ENCODE data around the gene TSNAXIP1.

TSNAXIP1 gene

DNA sequence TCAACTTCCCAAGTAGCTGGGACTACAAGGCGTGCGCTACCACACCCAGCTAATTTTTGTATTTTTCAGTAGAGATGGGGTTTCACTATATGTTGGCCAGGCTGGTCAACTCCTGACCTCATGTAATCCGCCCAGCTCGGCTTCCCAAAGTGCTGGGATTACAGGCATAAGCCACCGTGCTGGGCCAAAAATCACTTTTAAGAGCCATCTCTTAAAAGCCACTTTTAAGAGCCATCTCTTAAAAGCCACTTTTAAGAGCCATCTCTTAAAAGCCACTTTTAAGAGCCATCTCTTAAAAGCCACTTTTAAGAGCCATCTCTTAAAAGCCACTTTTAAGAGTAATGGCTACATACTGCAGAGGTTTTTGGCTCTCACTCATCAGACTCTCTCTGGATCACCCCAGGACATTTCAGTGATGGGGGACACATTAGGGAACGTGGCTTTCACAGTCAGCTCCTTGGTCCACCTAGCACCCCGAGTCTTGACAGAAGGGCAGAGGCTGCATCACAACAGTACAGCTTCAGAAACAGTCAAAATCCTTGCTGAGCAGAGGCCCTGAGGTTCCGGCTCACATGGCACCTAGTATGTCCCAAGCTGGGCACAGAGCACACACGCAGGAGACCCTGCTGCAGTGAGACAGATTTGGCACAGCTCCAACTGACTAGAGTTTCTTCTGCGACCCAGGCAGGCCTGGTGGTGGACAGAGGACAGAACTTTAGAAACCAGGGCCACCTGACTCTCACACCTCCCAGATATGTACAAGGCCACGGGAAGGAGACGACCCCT, 23.9 kb upstream of the TSNAXIP1 start:
- DNase-seq = no peak

DNA sequence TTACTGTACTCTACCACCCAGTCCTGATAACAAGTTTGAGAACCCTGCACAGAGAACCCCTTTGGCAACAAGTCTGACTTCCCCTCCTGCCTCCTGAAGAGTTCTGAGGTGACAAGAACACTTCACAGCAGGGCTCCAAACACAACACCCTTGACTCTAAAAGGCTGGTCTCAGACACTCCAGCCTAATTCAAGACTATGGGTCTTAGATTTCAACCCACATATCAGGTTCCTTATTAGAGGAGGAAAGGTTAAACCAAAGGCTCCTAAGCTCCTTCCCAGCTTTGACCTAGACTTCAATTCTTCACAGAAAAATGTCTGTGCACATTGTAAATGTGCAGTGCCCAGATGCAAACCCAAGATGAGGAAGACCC, 23.4 kb upstream of the TSNAXIP1 start:
- DNase-seq = no peak

DNA sequence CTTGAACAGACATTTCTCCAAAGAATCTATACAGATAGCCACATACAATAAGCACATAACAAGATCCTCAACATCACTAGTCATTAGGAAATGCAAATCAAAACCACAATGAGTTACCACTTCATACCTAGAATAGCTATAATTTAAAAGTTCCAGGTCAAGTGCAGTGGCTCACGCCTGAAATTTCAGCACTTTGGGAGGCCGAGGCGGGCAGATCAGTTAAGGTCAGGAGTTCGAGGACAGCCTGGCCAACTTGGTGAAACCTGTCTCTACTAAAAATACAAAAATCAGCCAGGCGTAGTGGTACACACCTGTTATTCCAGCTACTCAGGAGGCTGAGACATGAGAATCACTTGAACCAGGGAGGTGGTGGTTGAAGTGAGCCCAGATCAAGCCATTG, 20.2 kb upstream of the TSNAXIP1 start:
- no peak for DNase-seq

DNA sequence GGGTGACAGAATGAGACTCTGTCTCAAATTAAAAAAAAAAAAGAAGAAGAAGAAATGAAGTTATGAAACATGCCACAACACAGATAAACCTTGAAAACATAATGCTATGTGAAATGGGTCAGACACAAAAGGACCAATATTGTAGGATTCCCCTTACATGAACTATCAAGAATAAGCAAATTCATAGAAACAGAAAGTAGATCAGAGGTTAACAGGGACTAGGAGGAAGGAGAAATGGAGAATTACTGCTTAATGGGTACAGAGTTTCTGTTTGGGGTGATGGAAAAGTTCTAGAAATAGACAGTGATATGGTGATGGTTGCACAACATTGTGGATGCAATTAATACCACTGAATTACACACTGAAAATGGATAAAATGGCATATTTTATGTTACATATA, 16.6 kb upstream of the TSNAXIP1 start:
- DNase-seq = no peak

DNA sequence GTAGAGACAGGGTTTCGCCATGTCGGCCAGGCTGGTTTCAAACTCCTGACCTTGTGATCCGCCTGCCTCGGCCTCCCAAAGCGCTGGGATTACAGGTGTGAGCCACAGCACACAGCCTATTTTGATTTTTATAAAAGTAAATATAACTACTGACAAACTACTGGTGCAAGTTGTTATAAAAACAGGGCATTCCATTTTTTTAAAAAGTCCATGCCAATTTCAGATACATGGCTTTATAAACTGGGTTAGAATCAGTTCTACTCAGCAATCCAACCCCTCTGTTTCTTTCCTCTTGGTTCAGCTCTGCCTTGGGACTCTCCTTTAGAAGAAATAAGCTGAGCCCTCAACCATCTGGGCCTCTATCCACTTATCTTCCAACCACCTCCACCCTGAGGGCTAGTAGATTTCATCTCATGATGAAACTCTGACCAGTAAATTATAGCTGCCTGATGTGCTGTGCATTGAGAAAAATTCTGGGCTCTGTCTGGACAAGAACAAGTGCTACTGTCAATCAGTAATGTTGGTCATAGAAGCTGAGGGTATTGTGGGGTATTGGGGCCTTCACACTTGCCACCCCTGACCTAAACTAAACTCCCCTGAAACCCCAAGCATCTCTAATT, 10.5 kb upstream of the TSNAXIP1 start:
- no peak for DNase-seq

DNA sequence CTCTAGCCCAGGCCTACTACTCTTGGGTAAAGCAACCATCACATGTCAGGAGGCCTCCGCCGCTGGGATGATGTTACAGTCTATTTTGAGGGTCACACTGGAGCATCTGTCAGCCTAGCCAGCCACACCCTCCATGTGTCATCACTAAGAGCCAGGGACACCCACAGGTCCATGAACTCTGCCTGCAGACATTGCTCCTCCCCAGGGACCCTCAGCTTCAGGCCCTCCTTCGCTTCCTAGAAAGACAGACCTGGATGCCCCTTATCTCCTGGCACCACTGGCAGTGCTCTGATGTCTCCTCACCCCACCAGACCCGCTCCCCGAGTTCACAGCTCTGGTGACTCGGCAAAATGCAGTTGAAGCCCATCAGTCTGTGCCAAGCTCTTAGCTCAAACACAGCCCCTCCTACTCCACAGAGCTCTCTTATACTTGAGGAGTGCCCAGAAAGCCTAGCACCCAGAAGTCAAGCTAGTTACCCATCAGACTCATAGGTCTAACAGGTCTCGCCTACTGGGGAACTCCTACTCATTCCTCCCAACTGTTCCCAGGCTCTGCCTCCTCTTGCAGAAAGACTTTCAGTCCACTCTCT, 6.3 kb upstream of the TSNAXIP1 start:
- no peak for DNase-seq

DNA sequence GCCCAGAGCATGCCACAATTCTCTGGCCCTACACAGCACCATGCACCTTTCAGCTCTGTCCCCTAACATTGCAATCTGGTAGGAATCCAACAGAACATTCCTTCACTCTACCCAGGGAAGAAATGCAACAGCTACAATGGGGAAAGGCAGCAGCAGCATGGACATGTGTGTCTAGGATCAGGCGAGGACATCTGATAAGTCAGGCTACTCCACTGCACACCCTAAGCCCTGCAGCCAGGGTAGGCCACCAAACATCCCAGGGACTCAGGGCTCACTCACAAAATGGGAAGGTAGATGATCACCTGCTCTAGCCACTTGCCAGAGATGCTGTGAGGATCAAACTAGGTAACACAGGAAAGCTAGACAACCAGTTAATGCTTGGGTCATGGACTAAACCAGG, 5.4 kb upstream of the TSNAXIP1 start:
- DNase-seq = no peak

DNA sequence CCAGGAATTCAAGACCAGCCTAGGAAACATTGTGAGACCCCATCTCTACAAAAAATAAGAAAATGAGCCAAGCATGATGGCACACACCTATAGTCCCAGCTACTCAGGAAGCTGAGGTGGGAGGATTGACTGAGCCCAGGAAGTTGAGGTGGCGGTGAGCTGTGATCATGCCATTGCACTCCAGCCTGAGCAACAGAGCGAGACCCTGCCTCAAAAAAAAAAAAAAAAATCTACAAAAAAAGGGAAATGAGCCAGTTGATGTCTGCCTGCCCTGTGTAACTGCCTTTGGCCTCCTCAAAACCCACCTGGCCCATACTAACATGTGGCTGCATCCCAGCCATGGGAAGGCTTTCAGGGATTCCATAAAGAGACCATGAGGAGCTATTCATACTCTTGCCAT, 4.8 kb upstream of the TSNAXIP1 start:
- DNase-seq = no peak

DNA sequence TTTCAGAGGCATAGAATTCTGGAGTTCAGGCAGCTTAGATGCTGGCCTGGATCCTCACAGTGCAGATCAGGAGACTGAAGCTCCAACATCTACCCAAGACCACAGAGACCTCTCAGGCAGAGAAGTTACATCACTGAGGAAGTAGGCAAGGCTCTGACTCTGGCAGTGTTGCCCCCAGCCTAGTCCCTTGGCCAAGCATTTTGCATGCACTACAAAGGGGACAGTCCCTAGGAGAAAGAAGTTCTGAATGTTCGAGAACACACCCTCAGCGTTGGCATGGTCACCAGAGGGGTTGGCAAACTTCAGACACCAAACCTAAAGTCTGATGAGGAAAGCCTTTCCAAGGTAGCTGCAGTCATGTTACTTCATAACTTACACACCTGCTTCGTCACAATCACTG, 2.8 kb upstream of the TSNAXIP1 start:
- DNase-seq = no peak

DNA sequence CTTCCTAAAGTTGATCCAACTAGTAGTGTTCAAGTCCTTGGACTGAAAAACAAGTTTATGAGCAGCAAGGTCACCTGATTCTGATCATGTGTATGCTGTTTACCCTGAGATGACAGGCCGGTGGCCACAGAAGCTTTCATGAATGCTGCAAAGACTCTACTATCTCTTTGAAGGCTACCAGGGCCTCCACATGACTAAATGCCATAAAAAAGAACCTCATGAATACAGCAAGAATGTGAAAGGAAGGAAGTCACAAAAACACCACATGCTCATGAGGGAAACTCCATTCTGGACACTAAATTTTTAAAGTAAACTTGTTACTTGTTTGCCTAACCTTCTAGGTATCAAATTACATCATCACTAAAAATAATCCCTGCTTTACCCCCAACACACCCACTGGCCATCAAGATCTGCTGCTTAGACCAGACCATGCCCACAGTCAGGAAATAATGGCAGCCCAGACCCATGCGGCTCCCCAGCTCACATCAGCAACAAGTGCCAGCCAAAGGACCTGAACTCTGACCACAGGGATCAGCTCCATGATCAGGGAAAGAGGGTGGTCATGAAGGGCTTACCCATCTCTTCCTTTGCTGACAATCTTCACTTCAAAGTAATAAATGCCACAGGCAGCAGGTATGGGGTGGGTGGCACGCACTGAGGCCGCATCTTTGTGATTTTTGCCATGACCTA, 1.7 kb upstream of the TSNAXIP1 start:
- no peak for DNase-seq

DNA sequence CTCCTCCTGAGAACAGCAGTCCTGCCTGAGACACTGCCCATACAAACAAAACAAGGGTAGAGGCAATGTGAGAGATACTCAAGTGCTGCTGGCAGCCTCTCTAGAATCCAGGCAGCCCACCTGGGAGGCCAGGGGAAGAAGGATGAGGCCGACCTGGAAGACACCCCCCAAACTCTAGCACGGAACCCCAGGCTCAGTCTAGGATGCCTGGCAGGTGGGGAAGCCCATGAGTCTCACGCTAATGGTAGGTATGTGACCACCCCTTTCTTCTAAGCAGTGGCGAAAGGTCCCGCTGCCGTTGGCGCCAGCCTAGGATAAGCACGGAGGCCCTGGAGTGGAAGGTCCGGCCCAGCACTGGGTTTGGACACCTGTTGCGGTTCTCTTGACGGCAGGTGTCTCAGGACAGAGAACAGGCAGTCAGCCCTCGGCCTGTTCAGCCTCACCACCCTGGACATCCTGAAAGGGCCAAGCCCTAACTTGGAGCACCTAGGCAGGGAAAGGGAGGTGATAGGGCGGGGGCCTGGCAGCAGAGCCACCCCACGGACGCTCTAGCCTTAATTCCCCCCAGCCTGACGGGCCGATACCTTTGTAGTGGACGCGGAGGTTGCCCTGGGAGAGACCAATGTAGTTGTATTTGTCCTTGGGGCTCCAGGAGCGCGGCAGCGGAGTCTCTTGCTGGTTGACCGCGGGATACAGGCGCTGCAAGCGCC, 816 bp upstream of the TSNAXIP1 start:
- no peak for DNase-seq

DNA sequence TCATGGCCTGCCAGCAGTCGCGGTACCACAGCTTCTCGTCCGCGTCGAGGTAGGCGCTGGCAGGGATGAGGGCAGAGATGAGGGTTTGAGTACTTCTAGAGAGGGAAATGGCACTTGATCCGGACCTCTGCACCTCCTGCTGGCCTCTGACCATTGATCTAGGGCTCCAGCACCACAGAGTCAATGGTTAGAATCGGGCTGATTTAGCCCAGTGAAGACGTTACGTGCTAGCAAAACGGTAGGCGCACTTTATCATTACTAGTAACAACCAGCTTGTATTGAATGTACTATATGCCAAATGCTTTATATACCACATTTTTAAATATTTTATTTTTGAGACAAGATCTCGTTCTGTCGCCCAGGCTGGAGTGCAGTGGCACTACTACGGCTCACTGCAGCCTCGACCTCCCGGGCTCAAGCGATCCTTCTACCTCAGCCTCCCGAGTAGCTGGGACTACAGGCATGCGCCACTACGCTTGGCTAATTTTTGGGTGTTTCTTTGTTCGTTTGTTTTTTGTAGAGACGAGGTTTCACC, 526 bp downstream of the TSNAXIP1 start:
- DNase-seq = no peak

DNA sequence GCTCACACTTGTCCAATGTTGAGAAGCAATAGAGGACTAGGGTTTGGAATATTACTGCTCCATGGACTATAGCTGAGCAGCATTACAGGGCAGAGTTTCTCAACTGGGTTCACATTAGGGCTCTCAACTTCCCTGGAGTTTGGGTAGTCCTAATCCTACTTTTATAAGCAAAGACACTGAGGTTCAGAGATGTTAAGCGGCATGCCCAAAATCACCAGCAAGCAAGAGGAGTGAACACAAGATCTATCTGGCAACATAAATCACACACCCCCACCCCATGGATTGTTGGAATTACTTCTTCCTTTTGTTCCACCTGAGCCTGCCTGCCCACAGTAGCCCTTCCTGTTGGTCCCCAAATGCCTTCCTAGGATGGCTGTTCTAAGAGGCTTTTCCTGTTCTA, 5.2 kb downstream of the TSNAXIP1 start:
- DNase-seq = no peak

DNA sequence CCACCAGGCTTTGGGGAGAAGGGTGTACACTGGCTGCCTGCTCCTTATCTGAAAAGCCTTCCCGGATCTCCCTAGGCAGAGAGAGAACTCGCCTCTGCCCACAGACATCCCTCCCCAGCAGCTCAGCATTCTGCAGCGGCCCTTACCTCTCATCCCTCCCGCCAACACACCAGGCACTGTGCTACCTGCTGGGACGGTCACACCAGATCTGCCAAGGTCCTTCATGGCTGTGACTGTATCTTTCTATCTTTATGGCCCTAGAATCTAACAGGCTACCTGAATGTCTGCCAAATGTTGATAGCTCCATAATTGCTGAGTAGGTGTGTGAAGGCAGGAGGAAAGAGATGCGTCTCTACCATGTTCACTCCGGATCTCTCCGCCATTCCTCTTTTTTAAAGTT, 7.9 kb downstream of the TSNAXIP1 start:
- no peak for DNase-seq

DNA sequence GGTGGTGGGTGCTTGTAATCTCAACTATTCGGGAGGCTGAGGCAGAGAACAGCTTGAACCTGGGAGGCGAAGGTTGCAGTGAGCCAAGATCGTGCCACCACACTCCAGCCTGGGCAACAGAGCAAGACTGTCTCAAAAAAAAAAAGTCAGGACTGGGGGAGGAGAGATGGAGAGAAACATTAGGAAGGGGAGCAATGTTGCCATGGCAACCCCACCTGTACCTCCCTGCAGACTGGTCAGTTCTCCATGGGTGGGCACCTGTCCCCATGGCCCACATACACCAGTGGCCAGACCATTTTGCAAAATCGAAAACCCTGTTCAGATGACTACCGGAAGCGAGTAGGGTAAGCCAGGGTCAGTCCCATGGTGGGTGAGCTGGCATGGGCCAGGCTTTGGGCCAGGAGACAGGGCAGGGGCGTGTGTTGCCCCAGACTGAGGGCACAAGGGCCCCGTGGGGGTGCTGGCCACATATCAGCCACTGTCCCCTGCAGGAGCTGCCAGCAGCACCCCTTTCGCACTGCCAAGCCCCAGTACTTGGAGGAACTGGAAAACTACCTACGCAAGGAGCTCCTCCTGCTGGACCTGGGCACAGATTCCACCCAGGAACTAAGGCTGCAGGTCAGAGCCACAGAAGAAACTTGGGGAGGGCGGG, 14.0 kb downstream of the TSNAXIP1 start:
- DNase-seq = no peak

DNA sequence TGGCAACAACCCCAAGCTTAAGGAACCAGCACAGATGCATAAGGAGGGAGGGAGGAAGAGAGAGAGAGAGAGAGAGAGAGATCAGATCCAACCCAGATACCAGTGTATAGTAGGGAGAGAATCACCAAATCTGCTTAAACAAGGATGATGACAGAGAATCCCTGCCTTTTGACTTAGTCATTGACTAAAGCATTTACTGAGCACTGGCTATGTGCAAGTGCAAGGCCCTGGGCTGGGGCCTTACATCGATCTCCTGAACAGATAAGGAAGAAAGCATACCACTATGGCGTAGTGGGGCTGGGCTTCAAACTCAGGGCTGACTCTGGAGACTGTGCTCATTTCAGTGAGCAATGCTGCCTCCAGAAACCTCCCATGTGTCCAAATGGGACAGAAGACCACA, 15.8 kb downstream of the TSNAXIP1 start:
- DNase-seq = no peak

DNA sequence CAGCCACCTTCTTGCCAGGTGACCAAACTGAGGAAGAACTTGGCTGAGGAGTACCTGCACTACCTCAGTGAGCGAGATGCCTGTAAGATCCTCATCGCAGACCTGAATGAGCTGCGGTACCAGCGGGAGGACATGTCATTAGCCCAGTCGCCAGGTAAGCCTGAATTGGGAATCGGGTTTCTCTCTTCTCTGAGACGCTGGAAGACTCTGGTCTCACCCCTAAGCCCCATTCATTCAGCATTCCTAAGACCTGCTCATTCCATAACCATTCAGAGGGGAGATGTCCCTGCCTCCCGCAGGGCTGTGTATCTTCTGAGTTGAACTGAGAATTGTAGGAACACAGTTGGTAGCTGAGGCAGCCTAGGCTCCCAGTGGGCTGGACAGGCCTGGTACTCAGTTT, 18.4 kb downstream of the TSNAXIP1 start:
- DNase-seq = no peak

DNA sequence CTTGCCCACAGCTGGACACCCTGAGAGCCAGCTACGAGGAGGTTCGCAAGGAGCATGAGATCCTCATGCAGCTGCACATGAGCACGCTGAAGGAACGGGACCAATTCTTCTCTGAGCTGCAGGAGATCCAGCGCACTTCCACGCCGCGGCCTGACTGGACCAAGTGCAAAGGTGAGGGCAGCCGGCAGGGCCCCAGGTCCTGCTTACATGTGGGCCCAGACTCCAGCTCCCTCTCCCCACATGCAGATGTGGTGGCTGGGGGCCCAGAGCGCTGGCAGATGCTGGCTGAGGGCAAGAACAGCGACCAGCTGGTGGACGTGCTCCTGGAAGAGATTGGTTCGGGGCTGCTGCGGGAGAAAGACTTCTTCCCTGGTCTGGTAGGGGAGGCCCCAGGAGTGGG, 19.2 kb downstream of the TSNAXIP1 start:
- no peak for DNase-seq

DNA sequence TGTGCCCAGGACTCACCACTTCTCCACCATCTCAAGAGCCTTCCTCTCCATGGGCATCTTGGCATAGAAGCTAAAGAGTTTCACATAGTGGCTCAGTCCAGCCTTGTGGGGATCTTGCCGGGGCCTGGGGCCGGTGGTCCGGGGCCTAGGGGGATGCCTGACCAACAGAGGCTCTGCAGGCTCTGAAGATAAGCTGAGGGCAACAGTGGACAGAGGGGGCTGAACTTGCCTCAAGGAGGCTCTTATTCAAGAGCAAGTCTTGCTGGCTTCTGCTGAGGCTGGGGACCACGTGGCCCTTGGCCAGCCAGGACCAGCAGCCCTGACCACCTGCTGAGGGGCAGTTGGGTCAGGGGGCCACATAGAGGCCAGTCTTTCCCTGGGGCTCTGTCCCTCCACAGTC, 22.0 kb downstream of the TSNAXIP1 start:
- DNase-seq = no peak

DNA sequence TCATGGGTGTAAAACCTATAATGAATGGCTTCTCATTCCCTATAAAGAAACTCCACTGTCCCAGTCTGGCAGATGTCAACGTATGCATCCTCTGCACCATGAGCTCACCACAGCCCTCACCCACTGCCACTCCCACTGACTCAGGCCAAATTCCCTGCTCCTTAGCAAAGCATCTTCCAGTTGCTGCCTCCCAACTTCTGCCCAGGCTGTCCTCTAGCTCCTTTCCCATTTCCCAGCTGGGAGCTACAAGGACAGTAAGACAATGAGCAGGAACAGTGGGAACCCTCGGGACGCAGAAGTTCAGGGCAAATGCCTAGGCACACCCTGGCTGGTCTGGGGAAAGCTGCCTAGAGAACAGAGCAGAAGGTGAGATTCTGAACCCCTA, 26.3 kb downstream of the TSNAXIP1 start:
- DNase-seq = no peak

DNA sequence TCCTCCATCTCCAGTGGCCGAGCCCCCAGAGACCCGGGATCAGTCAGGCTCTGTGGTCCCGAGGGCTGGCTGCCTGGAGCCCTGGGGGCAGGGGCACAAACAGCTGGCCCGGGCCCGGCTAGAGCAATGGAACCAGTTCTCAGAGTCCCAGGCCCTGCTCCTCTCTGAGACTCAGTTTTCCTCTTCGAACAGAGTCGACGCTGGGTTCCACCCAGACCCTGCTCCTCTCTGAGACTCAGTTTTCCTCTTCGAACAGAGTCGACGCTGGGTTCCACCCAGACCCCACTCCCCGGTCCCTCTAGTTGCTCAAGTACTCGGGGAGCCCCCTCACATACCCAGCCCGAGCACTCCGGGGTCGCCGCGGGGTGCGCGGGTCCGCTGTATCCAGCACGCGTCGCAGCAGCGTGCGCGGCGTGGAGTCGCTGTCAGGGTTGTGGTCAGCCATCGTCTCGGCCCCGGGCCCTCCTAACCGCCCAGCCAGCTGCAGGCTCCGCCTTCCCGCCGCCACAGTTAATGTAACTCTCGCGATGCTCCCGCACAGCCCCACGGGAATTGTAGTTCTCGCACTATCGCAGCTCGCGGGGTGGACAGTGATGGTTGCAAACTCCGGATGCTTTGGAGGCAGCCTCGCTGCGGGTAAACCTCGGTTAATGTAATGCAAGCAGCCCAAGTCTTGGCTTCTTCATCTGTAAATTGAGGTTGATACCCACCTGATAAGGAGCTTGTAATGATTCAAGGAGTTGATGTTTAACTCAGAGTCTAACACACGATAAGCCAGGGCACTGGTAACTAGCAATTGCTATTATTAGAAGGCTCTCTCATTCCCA, 26.9 kb downstream of the TSNAXIP1 start:
- DNase-seq = peak; percentile 93

DNA sequence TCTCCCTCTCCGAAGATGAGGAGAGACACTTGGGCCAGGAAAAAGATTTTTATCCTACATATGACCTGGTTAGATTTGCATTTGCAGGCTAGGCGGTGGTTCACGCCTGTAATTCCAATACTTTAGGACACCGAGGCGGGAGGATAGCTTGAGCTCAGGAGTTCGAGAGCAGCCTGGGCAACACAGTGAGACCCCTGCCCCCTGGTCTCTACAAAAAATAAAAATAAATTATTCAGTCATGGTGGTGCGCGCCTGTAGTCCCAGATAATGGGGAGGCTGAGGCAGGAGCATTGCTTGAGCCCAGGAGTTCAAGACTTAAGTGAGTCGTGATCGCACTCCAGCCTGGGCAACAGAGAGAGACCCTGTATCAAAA, 27.5 kb downstream of the TSNAXIP1 start:
- no peak for DNase-seq

Measured in T-helper 9 cell (primary cell).